ENCODE results near the gene MBOAT2.
"Not testable (repeated sequence)": the region's sequence is repeated elsewhere in the genome, so short reads cannot be mapped to it uniquely, and the experiment has no call there.

Gene MBOAT2

GRCh38 chr2:8989536-8990079 is 13.9 kb downstream of the MBOAT2 start:
- no peak for DNase-seq

GRCh38 chr2:8987410-8987809 is 16.1 kb downstream of the MBOAT2 start:
- no peak for DNase-seq

- no peak for DNase-seq
Observed at GRCh38 chr2:8986327-8986976, 17.0 kb downstream of the MBOAT2 start.

GRCh38 chr2:8985561-8986326 is 17.7 kb downstream of the MBOAT2 start:
- DNase-seq = no peak

GRCh38 chr2:8984855-8985254 is 18.6 kb downstream of the MBOAT2 start:
- DNase-seq = no peak

- DNase-seq = no peak
Observed at GRCh38 chr2:8984157-8984556, 19.3 kb downstream of the MBOAT2 start.

GRCh38 chr2:8983571-8983970 is 19.9 kb downstream of the MBOAT2 start:
- DNase-seq = no peak

GRCh38 chr2:8981876-8982275 is 21.6 kb downstream of the MBOAT2 start:
- DNase-seq = no peak

- no peak for DNase-seq
Observed at GRCh38 chr2:8980096-8980495, 23.4 kb downstream of the MBOAT2 start.

GRCh38 chr2:8977758-8978157 is 25.7 kb downstream of the MBOAT2 start:
- DNase-seq = no peak

- DNase-seq = no peak
Observed at GRCh38 chr2:8976442-8977259, 26.8 kb downstream of the MBOAT2 start.

- no peak for DNase-seq
Observed at GRCh38 chr2:8974016-8974415, 29.5 kb downstream of the MBOAT2 start.

GRCh38 chr2:8973017-8973416 is 30.5 kb downstream of the MBOAT2 start:
- DNase-seq = not testable (repeated sequence)

GRCh38 chr2:8972535-8972934 is 30.9 kb downstream of the MBOAT2 start:
- not testable (repeated sequence) for DNase-seq

- DNase-seq = not testable (repeated sequence)
Observed at GRCh38 chr2:8969348-8969747, 34.1 kb downstream of the MBOAT2 start.

GRCh38 chr2:8966123-8966908 is 37.2 kb downstream of the MBOAT2 start:
- DNase-seq = no peak

- DNase-seq = no peak
Observed at GRCh38 chr2:8965216-8965969, 38.1 kb downstream of the MBOAT2 start.

- no peak for DNase-seq
Observed at GRCh38 chr2:8962890-8963289, 40.6 kb downstream of the MBOAT2 start.

- DNase-seq = no peak
Observed at GRCh38 chr2:8957628-8958027, 45.9 kb downstream of the MBOAT2 start.

- no peak for DNase-seq
Observed at GRCh38 chr2:8956774-8957173, 46.7 kb downstream of the MBOAT2 start.

GRCh38 chr2:8954990-8955389 is 48.5 kb downstream of the MBOAT2 start:
- DNase-seq = no peak

GRCh38 chr2:8953525-8953924 is 50.0 kb downstream of the MBOAT2 start:
- DNase-seq = no peak
